D721Med (cell line): Measurements from ENCODE around the gene PKP2.

Source experiments
- DNase-seq: peaks from one replicate; pipeline ENCODE4 v3.0.0; 2011; ENCODE audit warnings: low spot score; ENCODE audit not compliant: insufficient read length
- FAIRE-seq: peaks from 2 replicates; lab custom pipeline; 2011; peaks lifted over from hg19 to GRCh38; lab: Jason Lieb, UNC
- CTCF ChIP-seq: IDR thresholded peaks from 2 replicates; pipeline ENCODE4 v1.5.1; 2012; ENCODE audit warnings: mild to moderate bottlenecking, control low read depth; ENCODE audit not compliant: insufficient read depth; ENCODE audit errors: missing control alignments

The PKP2 gene

GRCh38 chr12:32819424-32819823 is 77.2 kb downstream of the PKP2 start:
- TF ChIP-seq CTCF = no peak
- no peak for FAIRE-seq
- DNase-seq = no peak

- TF ChIP-seq CTCF = no peak
- no peak for FAIRE-seq
- DNase-seq = no peak
These were observed 84.7 kb downstream of the PKP2 start for GRCh38 chr12:32811686-32812392.

GRCh38 chr12:32809846-32810245 is 86.7 kb downstream of the PKP2 start:
- FAIRE-seq = no peak
- TF ChIP-seq CTCF = no peak
- no peak for DNase-seq

GRCh38 chr12:32809196-32809595 is 87.4 kb downstream of the PKP2 start:
- DNase-seq (no peak), FAIRE-seq (no peak)
- no peak for TF ChIP-seq CTCF

GRCh38 chr12:32804301-32804700 is 92.3 kb downstream of the PKP2 start:
- no peak for TF ChIP-seq CTCF
- FAIRE-seq = no peak
- no peak for DNase-seq

- no peak for TF ChIP-seq CTCF
- no peak for DNase-seq
- FAIRE-seq = no peak
These were observed 95.2 kb downstream of the PKP2 start for GRCh38 chr12:32801269-32801980.

GRCh38 chr12:32794281-32794680 is 102.3 kb downstream of the PKP2 start:
- DNase-seq = no peak
- no peak for TF ChIP-seq CTCF

More at GRCh38 chr12:32794281-32794680, 102.3 kb downstream of the PKP2 start:
- no peak for FAIRE-seq
